HG03378 (cell line): ENCODE data around the gene COL13A1.

Experiments used
- ATAC-seq: cut with Tn5 transposase; IDR thresholded peaks from one replicate; pipeline ENCODE4 v1.9.1; 2021; ENCODE audit warnings: mild to moderate bottlenecking, moderate library complexity; ENCODE audit not compliant: unreplicated experiment

Gene COL13A1

GRCh38 chr10:69960988-69961880 is 159.5 kb downstream of the COL13A1 start:
- no peak for ATAC-seq

DNA sequence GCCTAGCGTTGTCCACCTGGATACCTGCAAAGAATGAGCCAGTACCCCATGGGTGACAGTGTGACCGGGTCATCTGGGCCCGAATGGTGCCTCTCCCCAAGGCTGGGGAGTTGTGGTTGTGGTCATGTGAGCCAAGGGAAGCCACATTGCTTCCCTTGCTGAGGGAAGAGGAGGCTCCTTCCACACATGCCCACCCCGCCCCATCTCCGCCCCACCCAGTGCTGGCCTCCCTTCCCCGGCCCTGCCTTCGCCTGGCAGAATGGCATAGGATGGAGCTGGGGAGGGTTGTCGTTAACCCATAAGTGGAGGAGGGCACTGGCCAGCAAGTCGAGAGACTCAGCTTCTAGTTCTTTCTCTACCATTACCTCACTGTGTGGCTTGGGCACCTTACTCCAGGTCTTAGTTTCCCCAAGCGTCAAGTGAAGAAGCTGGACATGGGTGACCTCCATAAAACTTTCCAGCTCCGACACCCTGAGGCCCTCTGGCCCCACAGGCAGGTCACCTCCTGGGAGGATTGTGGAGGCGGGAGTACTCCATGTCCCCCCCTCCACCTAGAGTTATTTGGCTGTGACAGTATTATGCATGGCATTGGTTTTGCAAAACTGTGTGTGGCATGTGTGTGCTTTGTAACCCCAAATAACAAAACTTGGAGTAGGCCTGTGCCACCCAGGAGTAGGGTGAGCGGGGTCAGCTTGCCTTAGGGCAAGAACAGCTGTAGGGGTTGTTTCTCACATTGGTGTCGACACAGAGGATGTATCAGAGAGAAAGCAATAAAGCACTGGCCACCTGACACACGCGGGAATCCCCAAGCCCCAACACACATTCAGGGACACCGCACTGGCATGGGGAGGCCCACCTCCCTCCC is 160.4 kb downstream of the COL13A1 start:
- no peak for ATAC-seq

GRCh38 chr10:69962746-69963135 is 161.0 kb downstream of the COL13A1 start:
- ATAC-seq, result no peak

DNA sequence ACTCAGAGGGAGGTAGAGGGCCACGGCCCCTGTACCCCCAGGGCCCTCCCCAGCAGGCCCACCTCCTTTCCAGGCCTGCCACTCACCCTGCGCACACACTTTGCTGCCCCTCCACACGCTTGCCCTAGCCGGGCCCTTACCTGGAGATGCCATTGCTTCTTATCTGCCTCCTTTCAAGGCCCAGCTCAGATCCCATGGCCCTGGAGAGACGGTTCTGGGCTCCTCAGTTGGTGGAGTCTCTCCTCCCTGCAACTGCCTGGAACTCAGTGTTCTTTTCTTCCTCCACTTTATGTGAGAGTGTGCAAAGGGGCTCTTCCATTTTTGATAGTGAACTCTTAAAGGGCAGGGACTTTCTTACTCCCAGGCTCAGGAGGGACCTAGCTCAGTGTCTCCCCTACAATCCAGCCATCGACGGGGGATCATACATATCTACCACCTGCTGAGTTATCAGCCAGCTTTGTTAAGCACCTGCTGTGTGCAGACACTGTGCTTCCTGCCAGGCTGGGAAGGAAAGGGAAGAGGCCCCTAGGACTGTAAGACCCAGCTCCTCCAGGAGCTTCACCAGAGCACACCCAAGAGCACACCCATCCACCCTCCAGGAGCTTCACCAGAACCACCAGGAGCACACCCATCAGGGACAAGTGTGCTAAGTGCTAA is 161.6 kb downstream of the COL13A1 start:
- ATAC-seq, result no peak

DNA sequence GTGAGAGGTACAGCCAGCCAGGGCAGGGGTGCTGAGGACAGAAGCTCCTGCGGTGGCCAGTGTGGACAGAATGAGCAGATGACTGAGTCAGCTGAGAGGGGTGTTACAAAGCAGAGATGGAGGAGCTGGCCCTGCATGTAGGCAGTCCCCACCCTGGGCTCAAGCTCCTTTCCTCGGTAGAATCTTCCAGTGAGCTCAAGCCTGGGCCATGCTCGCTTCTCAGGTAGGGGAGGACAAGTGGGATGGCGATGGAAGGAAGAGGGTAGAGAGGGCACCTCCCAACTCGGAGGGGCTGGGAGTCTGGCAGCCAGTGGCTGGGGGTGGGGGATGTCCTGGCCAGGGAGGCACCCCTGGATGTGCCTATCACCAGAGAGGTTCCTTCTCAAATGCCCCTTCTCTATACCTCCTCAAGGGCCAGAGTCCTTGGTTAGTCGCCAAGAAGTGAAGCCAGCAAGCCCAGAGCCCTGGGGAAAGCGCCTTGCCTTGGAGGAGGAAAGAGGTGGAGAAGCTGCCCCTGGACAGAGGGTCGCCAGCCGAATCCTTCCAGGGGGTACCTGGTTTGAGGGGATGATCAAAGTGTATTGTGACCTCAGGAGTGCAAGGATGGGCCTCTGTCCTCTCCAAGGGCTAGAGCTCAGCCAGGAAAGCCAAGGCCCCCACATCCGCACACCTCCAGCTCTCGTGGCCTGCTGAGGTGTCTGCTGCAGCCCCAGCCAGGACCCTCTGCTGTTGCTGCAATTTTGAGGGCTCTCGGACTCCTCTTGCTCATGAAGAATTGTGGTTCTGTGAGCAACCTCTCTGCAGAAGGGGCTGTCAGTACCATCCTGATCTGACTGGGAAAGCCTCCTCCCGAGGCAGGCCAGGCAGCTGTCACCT is 162.4 kb downstream of the COL13A1 start:
- ATAC-seq, result no peak

GRCh38 chr10:69965086-69965485 is 163.4 kb downstream of the COL13A1 start:
- no peak for ATAC-seq

GRCh38 chr10:69965919-69966662 is 164.4 kb downstream of the COL13A1 start:
- no peak for ATAC-seq

GRCh38 chr10:69968830-69969229 is 167.1 kb downstream of the COL13A1 start:
- ATAC-seq, result no peak

DNA sequence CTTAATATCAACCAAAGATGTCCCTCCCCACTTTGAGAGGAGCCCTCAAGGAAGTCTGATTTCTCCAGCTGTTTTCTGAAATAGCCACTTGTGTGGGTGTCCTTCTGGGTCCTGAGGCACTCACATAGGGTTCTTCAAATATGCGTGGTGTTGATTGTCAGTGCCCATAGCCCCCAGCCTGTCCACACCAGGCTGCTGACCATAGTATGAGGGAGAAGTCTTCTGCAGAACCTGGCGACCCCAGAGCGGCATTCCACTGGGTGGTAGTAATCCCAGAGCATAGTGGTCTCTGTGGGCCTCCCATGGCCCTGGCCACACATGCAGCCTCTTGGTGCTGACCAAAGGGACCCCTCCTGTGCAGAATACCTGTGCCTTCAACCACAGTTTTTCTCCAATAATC is 168.3 kb downstream of the COL13A1 start:
- ATAC-seq, result no peak

GRCh38 chr10:69972981-69973397 is 171.3 kb downstream of the COL13A1 start:
- no peak for ATAC-seq

DNA sequence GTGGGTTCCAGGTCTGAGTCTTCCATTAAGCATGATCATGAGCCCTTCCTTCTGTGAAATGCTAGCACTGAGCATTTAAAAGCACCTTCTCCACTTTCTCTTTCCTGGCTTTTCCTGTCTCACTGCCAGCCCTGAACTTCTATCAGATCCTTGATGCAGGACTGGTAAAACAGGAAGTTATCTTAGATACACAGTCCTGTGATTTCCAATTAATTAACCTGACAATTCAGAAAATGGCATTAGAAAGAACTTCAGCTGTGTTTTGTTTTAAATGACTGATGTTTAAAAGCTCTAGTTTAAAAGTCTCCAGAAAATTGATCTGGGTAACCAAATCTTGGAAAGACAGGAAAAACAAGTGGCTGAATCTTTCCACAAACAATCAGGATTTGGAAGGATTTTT is 172.0 kb downstream of the COL13A1 start:
- ATAC-seq, result no peak

GRCh38 chr10:69974551-69975155 is 172.9 kb downstream of the COL13A1 start:
- ATAC-seq, result no peak

DNA sequence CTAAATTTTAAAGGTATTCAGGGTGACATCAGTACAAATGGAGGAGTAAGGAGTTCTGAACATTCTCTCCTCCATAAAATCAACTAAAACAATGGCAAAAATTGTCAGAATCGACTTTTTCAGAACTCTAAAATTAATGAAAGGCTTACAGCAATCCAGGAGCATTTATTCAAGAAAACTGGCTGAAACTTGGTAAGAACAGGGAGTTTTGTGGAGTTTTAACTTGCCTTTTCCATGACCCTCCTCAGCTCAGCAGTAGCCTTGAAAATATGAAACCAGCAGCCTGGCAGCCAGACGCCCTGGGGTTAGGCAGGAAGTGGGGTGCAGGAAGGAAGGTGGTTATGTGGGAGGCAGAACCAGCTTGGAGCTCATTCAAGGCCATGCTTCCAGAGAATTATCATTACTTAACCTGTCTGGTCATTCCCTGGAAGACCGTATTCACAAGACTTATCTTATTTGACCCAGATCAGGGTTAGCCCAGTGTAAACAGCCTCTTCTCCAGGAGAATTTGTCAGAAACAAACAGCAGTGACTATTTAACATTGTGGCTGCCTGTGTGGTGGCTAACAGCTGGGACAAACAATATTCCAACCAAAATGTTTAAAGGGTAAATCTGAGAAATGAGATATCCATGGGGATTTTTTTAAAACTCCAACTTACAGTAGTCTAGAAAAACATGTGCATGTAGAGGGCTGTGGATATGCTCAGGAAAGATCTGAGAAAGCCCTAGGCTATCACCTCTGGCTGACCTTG is 175.3 kb downstream of the COL13A1 start:
- no peak for ATAC-seq

DNA sequence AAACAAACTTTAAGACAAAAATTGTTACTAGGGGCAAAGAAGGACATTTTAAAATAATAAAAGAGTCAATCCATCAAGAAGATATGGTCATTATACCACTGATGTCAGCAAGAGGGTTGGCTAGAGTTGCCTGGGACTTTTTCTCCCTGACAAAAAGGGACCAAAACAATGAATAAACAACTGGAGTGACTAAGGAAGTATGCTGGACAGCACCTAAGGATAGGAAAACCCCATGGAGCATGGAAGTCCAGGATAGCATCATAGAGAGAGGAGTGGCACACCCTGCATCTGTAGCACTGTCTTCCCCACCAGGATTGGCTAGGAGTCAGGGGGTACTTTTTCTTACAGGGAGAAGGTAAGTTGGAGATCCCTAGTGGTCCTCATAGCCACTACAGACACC is 177.5 kb downstream of the COL13A1 start:
- no peak for ATAC-seq

DNA sequence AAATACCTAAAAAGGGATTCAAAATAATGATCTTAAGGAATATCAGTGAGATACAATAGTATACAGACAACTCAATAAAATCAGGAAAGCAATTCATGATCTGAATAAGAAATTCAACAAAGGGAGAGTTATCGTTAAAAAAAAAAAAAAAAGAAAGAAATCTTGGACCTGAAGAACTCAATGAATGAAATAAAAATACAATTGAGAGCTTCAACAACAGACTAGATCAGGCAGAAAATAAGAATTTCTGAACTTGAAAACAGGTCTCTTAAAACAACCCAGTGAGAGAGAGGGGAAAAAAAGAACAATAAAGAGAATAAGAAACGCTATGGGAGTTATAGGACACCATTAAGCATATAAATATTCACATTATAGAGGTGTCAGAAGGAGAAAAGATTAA is 179.0 kb downstream of the COL13A1 start:
- no peak for ATAC-seq

GRCh38 chr10:69988094-69988493 is 186.4 kb downstream of the COL13A1 start:
- no peak for ATAC-seq

DNA sequence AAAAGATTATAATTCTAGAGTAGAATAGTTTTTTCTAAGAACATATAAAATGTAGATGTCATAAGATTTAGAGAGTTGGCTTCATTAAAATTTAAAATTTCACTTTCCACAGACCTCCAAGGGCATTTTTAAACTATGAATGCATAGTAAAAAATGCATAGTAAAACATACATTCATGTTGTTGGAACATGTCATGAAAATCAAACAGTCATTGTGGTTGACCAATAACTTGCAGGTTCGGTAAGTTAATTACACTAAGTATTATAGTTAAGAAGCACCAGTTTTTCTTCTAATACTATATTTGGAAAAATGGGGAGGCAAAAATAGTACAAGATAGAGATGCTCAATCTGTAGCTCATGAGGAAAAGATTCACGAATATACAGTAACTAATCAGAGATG is 189.4 kb downstream of the COL13A1 start:
- no peak for ATAC-seq

DNA sequence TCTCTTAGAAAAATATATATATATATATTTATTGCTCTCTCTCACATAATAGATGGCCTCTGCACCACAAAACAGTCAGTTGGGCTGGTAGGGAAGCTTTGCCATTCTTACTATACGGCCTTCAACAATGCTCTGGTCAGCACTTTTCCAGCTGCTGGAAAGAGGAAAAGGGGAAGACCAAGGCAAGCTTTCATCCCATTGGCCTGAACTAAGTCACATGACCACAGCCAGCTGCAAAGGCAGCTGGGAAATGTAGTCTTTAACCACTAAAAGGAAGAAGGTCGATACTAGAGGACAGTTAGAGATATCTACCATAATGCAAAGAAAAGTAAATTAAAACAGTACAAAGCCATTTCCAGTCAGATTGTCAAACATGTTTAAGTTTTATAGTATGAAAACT is 192.6 kb downstream of the COL13A1 start:
- no peak for ATAC-seq

DNA sequence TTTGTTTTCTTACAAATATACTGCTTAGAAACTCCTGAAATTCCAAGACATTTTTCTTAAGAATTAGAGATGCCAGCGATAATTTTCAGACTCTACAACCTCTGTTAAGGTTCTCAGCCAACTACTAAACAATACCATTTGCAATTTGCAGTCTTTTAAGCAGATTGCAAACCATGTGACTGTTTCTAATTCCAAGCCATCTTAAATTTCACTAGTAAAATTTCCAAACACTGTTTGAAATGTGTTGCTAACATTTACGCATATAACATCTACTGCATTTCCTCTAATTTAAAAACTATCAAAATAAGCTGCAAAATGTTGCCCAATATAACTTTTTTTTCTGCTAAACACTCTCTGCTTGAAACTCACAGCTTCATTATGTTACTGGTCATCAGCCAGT is 194.9 kb downstream of the COL13A1 start:
- no peak for ATAC-seq
